SK-N-SH (cell line): ENCODE measurements around the gene RIN3.

ENCODE experiments used
- CTCF ChIP-seq: fragments of 200-600 bp; sonication (generic); IDR thresholded peaks from 2 replicates; pipeline ENCODE4 v1.6.1; 2017; ENCODE audit warnings: antibody characterized with exemption, mild to moderate bottlenecking, moderate library complexity
- POLR2AphosphoS5 ChIP-seq: IDR thresholded peaks from 2 replicates; pipeline ENCODE4 v1.6.1; 2012; ENCODE audit warnings: low read depth, low read length
- TAF1 ChIP-seq: IDR thresholded peaks from 2 replicates; pipeline ENCODE4 v1.6.1; 2012; ENCODE audit warnings: low read depth, mild to moderate bottlenecking, low read length, moderate library complexity, borderline replicate concordance
- TEAD4 ChIP-seq: IDR thresholded peaks from 2 replicates; pipeline ENCODE4 v1.4.0; 2012; ENCODE audit warnings: mild to moderate bottlenecking, borderline replicate concordance; ENCODE audit not compliant: insufficient read depth

DNA sequence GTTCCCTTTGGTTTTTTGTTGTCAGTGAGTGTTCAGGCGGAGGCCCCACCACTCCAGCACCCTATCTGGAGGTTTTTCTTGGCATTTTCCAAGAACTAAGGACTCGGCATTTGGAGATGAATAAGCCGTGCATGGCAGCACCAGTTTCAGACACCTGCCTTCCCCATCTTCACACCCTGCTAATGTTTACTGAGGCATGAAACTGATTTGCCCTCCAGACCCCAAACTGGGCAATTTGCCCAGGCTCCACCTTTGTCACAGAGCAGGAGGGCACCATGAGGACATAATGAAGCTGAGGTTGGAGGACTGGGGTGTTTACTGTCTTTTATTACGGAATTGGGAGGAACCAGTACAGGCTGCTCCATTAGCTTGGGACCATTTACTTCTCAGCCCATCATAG, 121.5 kb downstream of the RIN3 start:
- TF ChIP-seq TEAD4, result no peak
- TF ChIP-seq TAF1, result no peak
- TF ChIP-seq POLR2AphosphoS5, result no peak
- no peak for TF ChIP-seq CTCF
